Endometrium (tissue), 2 donors: ENCODE data around the gene ANKMY1.

Source experiments
- FAIRE-seq: peaks from 2 replicates; lab custom pipeline; 2012; peaks lifted over from hg19 to GRCh38; lab: Jason Lieb, UNC
- donor health status: control.
- donor health status: control.

Gene ANKMY1

GRCh38 chr2:240433973-240434727 lies 123.6 kb downstream of the ANKMY1 start:
- no peak for FAIRE-seq

GRCh38 chr2:240432820-240433801 lies 124.7 kb downstream of the ANKMY1 start:
- no peak for FAIRE-seq

- no peak for FAIRE-seq
Observed at GRCh38 chr2:240432430-240432819, 125.4 kb downstream of the ANKMY1 start.

- no peak for FAIRE-seq
Observed at GRCh38 chr2:240431661-240432424, 125.9 kb downstream of the ANKMY1 start.

GRCh38 chr2:240431271-240431660 lies 126.5 kb downstream of the ANKMY1 start:
- no peak for FAIRE-seq

GRCh38 chr2:240430595-240430994 lies 127.2 kb downstream of the ANKMY1 start:
- FAIRE-seq = no peak

- no peak for FAIRE-seq
Observed at GRCh38 chr2:240429872-240430491, 127.8 kb downstream of the ANKMY1 start.
